ENCODE data around the gene CGB7.
"Not testable (repeated sequence)": the region's sequence is repeated elsewhere in the genome, so short reads cannot be mapped to it uniquely, and the experiment has no call there.

CGB7 gene

GRCh38 chr19:49024233-49024632 lies 33.3 kb downstream of the CGB7 start, which contains the start of gene CGB3:
Gene CGB3, minus strand, starts transcription at chr19:49024333. Its CDS starts 362 bp downstream, at chr19:49023971.
- TF ChIP-seq REST (IDR thresholded peaks at IDR 0.05; ENCODE audit: insufficient read depth in 1 of 2, low read depth in 2 of 2, low read length in 2 of 2); POLR2AphosphoS5 (IDR thresholded peaks at IDR 0.05; ENCODE audit: low read depth, low read length); FOXP2 (optimal IDR thresholded peaks at IDR 0.05; ENCODE audit: borderline replicate concordance, extremely low read depth, extremely low read length, insufficient read depth): not testable (repeated sequence)

GRCh38 chr19:49022116-49022515 lies 35.4 kb downstream of the CGB7 start:
- no peak for TF ChIP-seq TAF1 (IDR thresholded peaks at IDR 0.05; ENCODE audit: borderline replicate concordance, insufficient read depth, low read length)
- TF ChIP-seq SIN3A (IDR thresholded peaks at IDR 0.05; ENCODE audit: borderline replicate concordance, insufficient read depth, low read length): no peak
- TF ChIP-seq FOXP2 (optimal IDR thresholded peaks at IDR 0.05; ENCODE audit: borderline replicate concordance, extremely low read depth, extremely low read length, insufficient read depth): no peak
- TF ChIP-seq POLR2AphosphoS5 (IDR thresholded peaks at IDR 0.05; ENCODE audit: low read depth, low read length): no peak
- no peak for TF ChIP-seq REST (IDR thresholded peaks at IDR 0.05; ENCODE audit: insufficient read depth in 1 of 2, low read depth in 2 of 2, low read length in 2 of 2)

- TF ChIP-seq SIN3A (IDR thresholded peaks at IDR 0.05; ENCODE audit: borderline replicate concordance, insufficient read depth, low read length): no peak
- TF ChIP-seq REST (IDR thresholded peaks at IDR 0.05; ENCODE audit: insufficient read depth in 1 of 2, low read depth in 2 of 2, low read length in 2 of 2): no peak
- no peak for TF ChIP-seq POLR2AphosphoS5 (IDR thresholded peaks at IDR 0.05; ENCODE audit: low read depth, low read length)
- peak; percentile 32; the same call in 1 of the 2 replicates for TF ChIP-seq TAF1 (IDR thresholded peaks at IDR 0.05; ENCODE audit: borderline replicate concordance, insufficient read depth, low read length)
- no peak for TF ChIP-seq FOXP2 (optimal IDR thresholded peaks at IDR 0.05; ENCODE audit: borderline replicate concordance, extremely low read depth, extremely low read length, insufficient read depth)
Observed at GRCh38 chr19:49020931-49021895, 36.3 kb downstream of the CGB7 start.

GRCh38 chr19:49020342-49020741 lies 37.2 kb downstream of the CGB7 start:
- TF ChIP-seq SIN3A (IDR thresholded peaks at IDR 0.05; ENCODE audit: borderline replicate concordance, insufficient read depth, low read length) (no peak), REST (IDR thresholded peaks at IDR 0.05; ENCODE audit: insufficient read depth in 1 of 2, low read depth in 2 of 2, low read length in 2 of 2) (no peak), POLR2AphosphoS5 (IDR thresholded peaks at IDR 0.05; ENCODE audit: low read depth, low read length) (no peak), TAF1 (IDR thresholded peaks at IDR 0.05; ENCODE audit: borderline replicate concordance, insufficient read depth, low read length) (no peak), FOXP2 (optimal IDR thresholded peaks at IDR 0.05; ENCODE audit: borderline replicate concordance, extremely low read depth, extremely low read length, insufficient read depth) (no peak)
